HG02678 (cell line): Measurements from ENCODE around the gene CSNK2B.

ENCODE experiments used
- ATAC-seq: cut with Tn5 transposase; IDR thresholded peaks from one replicate; pipeline ENCODE4 v1.9.1; 2021; ENCODE audit warnings: mild to moderate bottlenecking, moderate library complexity; ENCODE audit not compliant: unreplicated experiment

Gene CSNK2B

DNA sequence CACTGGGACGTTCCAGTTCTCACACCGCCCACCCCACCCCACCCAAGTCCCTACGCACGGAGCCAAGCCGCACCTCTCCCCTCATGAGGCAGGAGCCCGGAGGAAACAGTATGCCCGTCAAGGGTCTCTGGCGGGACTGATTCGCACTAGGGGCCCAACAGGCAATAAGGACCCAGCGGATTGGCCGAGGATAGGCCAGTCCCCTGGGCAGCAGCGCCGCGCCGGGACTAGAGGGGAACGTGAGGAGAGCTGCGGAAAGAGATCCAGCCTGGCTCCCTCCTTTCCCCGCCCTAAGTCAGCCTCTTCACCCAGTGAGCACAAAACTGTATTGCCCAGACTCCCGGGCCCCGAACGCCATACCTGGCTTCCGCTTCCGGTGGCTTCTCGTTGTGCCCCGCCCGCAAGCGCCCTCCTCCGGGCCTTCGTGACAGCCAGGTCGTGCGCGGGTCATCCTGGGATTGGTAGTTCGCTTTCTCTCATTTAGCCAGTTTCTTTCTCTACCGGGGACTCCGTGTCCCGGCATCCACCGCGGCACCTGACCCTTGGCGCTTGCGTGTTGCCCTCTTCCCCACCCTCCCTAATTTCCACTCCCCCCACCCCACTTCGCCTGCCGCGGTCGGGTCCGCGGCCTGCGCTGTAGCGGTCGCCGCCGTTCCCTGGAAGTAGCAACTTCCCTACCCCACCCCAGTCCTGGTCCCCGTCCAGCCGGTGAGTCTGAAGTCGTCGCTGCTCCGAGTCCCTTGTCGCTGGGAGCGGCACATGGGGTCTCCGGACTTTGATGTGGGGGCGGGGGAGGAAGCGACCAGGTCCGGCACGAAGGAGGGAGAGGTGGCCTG lies at the start of gene CSNK2B:
Gene CSNK2B, plus strand, starts transcription at position 580 of the 836 bp plus-strand sequence. CDS start 752 bp downstream, outside the sequence.
- peak; percentile 78 for ATAC-seq

DNA sequence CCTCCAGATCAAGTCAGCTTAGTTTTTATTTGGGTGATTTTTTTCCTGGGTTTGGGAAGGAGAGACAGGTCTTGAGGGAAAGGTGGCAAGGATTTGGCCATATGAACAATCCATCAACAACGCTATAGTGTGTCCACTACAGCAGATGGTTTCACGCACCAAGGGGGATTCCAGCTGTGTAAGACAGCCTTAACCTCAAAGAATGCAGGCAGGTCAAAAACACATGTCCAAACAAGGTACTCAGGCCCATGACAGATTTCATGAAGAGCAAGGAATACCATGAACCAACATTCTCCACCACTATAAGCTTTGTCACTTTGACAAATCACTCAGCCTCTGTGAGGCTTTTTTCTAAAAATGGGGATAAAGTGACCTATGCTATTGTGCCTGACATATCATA lies 48.9 kb upstream of the CSNK2B start:
- ATAC-seq = no peak

DNA sequence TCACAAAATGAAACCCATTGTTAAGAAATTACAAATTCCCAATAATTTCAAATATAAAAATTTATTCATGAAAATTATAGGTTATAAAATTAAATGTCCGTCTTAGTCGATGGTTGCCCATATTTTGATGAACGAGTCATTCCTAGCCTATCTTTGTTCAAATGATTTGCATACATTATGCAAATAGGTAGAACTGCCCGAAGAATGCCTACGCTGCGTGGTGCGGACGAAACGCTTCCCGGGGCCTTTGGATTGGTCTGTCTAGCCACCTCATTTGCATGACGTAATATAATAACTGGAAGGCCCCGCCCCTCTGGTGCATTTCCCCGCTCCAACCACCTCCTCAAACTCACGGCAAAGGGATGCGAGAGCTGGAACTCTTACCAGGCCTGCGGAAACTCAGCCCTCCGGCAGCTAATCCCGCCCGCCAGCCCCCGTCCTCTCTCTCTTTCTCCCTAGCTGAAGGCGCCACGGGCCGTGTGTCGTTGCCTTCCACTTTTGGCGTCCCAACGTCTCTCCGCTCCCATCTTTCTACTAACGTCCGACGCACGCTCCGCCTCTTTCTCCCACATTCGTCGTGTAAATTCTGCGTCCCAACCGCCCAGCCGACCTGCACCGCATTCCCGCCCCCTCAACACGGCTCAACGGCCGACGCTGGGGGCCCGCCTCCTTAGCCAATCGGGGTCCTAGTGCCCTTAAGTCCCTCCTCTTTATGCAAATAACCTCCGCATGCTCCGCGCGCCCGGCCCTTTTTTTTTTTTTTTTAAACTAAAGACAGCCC lies 45.9 kb upstream of the CSNK2B start:
- peak; percentile 86 for ATAC-seq

DNA sequence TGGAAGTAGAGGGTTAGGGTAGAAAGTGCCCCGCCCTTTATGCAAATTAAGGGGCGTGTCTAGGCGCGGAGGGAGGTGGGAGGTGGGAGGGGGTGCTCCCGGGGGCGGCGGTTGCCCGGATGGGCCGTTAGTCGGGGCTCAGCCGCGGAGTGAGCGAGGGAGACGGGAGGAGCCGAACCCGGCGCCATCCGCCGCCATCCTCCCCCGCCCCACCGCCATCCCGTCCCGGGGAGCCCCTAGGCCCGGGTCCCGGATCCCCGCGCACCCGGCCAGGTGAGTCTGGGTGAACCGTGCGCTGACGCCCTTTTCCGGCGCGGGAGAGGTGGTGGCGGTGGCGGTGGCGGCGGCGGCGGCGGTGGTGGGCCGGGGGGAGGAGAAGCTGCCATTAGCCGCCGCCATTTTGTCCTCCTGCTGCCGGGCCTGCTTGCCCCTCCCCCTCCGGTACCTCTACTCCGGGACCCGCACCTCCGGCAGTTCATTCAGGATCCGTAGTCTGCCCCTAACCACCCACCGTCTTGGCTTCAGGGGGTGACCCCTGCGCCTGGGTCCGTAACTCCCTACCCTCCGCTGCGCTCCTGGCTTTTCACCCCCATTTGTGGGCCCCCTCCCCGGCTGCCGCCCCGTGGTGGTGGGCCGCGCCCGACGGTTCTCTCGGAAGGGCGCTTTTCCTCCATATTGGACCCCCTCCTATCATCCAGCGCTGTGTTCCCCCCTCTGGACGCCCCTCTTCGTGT lies 45.1 kb upstream of the CSNK2B start, which contains the start of gene PRRC2A:
Gene PRRC2A, plus strand, starts transcription at position 130 of the 734 bp plus-strand sequence. CDS start 2,075 bp downstream, outside the sequence.
- ATAC-seq = peak; percentile 33

DNA sequence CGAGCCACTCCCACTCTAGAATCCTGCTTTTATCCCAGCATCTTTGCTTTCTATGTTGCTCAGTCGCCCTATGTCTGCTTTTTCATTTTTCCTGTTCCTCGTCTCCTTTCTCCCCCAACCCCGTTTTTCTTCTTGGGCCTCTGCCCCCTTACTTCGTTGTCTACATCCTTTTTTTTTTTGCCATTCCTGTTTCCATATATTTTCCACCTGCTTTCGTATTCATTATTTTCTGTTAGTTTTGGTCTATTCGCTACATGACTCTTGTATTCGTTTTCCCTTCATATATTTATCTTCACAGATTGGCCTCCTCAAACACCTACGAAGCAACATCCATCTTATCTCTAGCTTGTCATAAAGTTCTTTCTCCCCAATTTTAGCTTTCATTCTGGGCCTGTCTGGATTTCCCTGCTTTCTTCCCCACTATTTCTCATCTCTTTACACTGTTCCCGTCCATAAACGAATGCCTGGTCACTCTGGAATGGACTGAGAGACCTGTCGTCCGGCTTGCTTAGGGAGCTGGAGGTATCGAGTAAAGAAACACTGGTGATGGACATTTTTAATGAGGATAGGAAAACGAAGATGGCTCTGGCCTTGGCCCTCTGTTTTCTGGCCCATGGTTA lies 44.5 kb upstream of the CSNK2B start:
- no peak for ATAC-seq

DNA sequence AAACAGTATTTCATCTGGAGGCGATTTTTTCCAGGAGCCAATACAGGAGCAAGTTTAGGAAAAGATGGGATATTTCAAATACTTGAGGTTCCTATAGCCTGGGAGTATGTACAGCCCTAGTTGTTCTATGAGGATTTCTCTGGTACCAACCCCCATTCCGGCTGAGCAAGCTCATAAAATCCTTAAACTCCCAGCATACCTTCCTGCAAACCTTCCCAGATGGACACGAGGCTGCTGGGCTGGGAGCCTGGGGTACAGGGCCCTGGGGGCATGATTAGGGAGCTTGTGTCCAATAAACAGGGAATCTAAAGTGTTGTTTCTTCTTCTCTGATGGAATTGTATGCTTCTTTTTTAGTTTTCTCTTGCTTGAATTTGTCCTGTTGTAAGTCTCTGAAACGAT lies 43.9 kb upstream of the CSNK2B start:
- ATAC-seq = no peak

DNA sequence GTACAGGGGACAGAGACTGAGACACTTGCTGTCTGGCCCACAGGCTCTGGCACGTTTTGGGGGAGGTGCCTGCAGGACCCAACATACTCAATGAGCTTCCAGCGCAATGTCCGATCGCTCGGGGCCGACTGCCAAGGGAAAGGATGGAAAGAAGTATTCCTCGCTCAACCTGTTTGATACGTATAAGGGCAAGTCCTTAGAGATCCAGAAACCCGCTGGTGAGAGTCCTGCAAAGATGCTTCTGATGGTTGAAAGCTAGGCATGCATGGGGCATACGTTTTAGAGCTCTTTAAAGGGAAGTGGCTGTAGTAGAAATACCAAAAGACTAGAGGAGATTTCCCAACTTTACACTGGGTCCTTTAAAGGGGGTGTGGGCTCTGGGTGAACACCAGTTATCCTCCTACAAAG lies 43.2 kb upstream of the CSNK2B start:
- ATAC-seq = no peak

DNA sequence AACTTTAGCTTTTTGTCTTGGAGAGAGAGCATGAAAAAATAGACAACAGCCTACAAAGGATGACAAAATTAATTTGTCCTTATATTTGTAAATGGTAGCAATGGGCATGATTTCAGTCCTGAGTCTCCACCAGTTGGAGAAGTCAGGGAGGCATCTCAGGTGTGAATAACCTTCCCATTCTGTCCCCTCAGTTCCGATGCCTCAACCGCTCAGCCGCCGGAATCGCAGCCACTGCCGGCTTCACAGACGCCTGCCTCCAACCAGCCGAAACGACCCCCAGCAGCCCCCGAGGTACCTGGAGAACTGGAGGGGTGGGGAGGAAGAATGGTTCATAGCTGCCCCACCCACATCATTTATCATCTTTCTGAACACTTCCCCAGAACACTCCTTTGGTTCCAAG lies 41.8 kb upstream of the CSNK2B start:
- ATAC-seq = no peak

DNA sequence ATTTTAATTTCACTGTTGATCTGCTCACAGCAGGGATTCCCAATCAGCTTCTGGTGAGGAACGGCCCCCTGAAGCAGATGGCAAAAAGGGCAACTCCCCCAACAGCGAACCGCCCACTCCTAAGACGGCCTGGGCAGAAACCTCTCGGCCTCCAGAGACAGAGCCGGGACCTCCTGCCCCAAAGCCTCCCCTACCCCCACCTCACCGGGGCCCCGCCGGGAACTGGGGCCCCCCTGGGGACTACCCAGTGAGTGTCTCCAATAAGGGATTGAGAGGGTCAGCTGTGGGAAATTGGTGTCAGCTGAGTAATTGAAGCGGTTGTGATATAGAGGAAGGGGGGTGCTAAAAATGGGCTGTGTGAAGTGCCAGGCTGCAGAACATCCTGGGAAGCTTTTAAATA lies 38.9 kb upstream of the CSNK2B start:
- no peak for ATAC-seq

DNA sequence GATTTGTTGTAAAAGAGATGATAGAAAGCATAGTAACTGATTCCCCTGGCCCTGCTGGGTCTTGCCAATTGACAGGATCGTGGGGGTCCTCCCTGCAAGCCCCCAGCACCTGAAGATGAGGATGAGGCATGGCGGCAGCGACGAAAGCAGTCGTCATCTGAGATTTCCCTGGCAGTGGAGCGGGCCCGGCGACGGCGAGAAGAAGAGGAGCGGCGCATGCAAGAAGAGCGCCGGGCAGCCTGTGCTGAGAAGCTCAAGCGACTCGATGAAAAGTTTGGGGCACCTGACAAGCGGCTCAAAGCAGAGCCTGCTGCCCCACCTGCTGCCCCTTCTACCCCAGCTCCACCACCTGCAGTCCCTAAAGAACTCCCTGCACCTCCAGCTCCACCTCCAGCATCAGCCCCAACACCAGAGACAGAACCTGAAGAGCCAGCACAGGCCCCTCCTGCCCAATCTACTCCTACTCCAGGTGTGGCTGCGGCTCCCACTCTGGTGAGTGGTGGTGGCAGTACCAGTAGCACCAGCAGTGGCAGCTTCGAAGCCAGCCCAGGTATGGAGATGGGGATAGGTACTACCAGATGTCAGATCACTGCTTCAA lies 38.1 kb upstream of the CSNK2B start:
- ATAC-seq = no peak

DNA sequence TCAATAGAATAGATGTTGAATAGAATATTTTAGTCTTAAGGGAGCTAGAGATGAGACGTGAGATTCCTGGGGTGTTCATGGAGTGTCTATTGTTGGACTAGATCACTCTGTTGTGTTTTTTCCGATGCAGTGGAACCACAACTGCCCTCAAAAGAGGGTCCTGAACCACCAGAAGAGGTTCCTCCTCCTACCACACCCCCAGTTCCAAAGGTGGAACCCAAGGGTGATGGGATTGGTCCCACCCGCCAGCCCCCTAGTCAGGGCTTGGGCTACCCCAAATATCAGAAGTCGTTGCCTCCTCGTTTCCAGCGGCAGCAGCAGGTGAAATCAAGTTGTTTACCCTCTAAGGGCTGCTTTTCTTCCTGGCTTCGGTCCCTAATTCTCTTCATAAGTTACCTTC lies 36.9 kb upstream of the CSNK2B start:
- no peak for ATAC-seq

DNA sequence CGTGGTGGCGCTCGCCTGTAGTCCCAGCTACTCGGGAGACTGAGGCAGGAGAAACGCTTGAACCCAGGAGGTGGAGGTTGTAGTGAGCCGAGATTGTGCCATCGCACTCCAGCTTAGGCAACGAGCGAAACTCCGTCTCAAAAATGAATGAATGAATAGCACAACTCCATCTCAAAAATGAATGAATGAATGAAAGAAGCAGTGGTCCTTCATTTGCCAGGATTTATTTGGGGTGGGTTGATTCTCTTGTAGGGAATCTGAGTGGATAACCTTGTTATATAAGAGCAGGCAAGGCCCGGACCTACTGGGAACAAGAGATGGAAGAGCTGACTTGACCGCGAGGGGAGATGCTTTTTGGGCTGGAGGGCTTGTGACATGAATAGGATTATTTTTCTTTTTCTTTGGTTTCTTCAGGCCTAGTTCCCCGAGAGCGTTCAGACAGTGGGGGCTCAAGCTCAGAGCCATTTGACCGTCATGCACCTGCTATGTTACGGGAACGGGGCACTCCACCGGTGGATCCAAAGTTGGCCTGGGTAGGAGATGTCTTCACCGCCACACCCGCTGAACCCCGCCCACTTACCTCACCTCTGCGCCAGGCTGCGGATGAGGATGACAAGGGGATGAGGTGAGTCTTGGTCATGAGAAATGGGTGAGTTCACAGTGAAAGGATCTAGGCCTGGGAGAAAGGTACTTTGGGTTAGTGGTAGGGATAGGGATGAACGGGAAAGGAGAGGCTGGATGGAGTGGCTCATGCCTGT lies 35.5 kb upstream of the CSNK2B start:
- no peak for ATAC-seq

DNA sequence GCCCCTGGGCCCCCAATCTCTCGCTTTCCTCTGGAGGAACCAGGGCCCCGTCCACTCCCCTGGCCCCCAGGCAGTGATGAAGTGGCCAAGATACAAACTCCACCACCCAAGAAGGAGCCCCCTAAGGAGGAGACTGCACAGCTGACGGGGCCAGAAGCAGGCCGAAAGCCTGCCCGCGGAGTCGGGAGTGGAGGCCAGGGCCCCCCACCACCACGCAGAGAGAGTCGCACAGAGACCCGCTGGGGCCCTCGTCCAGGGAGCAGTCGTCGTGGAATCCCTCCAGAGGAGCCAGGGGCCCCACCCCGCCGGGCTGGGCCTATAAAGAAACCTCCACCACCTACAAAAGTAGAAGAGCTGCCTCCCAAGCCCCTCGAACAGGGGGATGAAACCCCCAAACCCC lies 34.7 kb upstream of the CSNK2B start:
- no peak for ATAC-seq

DNA sequence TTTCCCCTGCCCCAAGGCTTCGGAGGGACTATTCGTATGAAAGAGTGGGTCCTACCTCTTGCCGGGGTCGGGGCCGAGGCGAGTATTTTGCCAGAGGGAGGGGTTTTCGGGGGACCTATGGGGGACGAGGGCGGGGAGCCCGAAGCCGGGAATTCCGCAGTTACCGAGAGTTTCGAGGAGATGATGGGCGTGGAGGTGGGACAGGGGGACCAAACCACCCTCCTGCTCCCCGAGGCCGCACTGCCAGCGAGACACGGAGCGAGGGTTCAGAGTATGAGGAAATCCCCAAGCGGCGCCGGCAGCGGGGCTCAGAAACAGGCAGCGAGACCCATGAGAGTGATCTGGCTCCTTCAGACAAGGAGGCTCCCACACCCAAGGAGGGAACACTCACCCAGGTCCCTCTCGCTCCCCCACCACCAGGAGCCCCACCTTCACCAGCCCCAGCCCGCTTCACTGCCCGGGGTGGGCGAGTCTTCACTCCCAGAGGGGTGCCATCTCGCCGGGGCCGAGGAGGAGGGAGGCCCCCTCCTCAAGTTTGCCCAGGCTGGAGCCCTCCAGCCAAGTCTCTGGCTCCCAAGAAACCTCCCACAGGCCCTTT lies 34.1 kb upstream of the CSNK2B start:
- no peak for ATAC-seq

DNA sequence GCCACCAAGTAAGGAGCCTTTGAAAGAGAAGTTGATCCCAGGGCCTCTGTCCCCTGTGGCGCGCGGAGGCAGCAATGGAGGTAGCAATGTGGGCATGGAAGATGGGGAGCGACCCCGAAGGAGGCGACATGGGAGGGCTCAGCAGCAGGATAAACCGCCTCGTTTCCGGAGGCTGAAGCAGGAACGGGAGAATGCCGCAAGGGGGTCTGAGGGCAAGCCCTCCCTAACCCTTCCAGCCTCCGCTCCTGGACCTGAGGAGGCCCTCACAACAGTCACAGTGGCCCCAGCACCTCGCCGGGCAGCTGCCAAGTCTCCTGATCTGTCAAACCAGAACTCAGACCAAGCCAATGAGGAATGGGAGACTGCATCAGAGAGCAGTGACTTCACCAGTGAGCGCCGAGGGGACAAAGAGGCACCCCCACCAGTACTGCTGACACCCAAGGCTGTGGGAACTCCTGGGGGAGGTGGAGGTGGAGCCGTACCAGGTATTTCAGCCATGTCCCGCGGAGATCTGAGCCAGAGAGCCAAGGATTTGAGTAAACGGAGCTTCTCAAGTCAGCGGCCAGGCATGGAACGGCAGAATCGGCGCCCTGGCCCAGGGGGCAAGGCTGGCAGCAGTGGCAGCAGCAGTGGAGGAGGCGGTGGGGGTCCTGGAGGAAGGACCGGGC lies 33.5 kb upstream of the CSNK2B start:
- no peak for ATAC-seq

DNA sequence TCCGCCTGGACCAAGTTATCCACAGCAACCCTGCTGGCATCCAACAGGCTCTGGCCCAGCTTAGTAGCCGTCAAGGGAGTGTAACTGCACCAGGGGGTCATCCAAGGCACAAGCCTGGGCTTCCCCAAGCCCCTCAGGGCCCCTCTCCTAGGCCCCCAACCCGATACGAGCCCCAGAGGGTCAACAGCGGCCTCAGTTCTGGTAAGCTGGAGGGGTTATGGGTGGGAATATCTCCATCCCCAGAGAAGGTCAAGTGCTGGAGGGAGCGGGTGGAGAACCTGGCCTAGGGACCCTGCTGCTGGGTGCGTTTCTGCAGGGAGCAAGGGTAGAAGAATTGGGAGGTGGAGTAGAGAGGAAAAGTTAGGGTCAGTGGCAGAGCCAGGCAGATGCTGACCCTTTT lies 32.4 kb upstream of the CSNK2B start:
- no peak for ATAC-seq

DNA sequence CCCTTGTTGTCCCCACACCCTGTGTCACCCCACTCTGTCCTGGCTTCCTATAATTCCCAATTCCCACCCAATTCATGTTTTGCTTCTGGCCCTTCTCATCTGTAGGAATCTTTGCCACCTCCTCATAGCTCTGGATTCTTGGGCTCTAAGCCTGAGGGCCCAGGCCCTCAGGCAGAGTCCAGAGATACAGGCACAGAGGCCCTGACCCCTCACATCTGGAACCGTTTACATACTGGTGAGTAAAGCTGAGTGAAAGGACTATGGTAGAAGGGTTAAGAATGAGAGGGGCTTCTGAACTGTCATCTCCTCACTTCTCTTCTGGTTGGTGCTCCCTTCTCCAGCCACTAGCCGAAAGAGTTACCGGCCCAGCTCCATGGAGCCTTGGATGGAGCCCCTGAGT lies 31.7 kb upstream of the CSNK2B start:
- no peak for ATAC-seq

DNA sequence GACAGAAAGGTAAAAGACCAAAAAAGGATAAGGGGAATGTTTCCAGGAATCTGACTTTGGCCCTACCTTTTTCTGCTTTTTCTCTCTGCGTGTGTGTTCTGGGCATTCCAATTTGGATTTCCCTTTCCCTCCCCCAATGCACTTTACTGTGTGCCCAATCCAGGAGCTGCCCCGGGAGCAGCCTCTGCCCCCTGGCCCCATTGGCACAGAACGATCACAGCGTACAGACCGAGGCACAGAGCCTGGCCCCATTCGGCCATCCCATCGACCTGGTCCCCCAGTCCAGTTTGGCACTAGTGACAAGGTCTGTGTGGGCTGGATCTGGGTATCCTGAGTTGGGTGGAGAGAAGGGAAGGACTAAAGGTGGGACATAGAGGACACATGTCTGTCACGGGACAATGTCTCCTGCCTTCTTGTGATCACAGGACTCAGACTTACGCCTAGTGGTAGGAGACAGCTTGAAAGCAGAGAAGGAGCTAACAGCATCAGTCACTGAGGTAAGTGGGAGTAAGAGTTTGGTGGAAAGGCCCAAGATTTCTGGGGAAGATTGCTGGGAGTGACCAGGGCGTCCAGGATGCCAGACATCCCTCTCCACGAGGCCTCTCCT lies 30.8 kb upstream of the CSNK2B start:
- no peak for ATAC-seq
